ENCODE data around the gene PPP2R2D.
A peak's percentile ranks its signal among the peaks of the same experiment; 100 is the strongest.
"Not testable (repeated sequence)": the region's sequence is repeated elsewhere in the genome, so short reads cannot be mapped to it uniquely, and the experiment has no call there.

The PPP2R2D gene

GRCh38 chr10:131930150-131930549, 29.3 kb downstream of the PPP2R2D start:
- DNase-seq: no peak

DNA sequence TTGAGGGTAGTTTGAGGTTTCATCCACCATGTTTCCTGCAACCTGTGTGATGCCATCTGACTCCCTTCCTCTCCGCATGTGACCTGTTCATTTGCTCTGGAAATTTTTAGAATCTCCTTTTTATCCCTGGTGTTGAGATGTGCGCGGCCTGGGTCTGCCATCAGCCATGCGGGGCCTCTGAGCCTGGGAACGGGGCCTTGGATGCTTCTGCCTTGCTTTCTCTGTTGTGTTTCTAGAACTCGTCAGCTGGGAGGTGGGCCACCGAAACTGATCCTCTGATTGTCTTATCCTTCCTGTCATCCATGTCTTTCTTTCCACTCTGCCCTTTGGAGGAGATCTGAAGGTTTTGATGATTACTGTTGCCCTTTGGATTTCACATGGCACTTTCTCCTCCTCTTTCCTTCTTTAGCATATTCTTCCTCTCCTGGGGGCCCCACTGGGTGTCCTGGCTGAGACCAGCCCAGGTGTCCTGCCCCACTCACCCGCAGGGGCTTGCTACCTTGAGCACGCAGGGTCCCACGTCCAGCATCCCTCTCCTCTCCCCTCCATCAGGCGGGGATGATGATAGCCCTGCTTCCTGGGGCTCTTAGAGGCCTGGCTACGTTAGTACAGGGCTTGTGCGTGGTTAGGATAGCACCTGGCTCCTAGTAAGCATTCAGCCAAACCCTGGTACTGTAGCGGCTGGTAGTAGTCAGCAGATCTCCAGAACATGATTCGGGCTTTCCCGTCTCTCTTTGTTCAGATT, 29.9 kb downstream of the PPP2R2D start:
- DNase-seq: no peak

- no peak for DNase-seq
Measured at GRCh38 chr10:131931981-131932380, 31.2 kb downstream of the PPP2R2D start.

DNA sequence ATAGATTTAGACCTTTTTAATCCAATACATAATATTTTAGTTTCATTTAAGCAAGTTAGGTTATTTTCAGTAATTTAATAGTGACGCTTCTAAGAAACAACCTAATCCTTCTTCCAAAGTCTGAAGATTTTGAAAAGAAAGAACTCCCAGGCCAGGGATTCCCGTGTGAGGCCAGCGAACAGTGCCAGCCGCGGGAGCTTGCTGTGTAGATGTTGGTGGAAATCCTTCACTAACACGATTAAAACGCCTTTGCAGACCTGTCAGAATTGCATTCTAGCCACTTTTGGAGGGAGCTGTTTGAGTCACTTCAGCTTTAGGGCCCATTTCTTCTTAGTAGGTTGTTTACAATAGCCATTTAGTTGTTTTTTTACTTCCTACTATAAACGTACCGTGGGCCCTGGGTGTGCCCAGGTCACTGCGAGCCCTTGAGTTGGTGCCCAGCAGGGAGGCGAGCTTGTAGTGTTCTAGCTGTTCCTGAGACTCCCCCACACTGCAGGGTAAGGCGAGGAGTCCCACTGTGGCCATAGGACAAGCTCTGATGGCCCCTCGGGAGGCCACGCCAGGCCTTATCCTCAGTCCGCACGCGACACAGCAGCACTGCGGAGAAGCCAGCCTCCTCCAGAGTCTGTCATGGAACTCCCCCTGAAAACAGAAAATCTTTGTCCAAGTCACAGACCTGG, 32.3 kb downstream of the PPP2R2D start:
- DNase-seq: no peak

- no peak for DNase-seq
Measured at GRCh38 chr10:131933696-131934086, 32.9 kb downstream of the PPP2R2D start.

- no peak for DNase-seq
Measured at GRCh38 chr10:131934769-131935168, 34.0 kb downstream of the PPP2R2D start.

- no peak for DNase-seq
Measured at GRCh38 chr10:131935260-131935659, 34.5 kb downstream of the PPP2R2D start.

GRCh38 chr10:131936294-131936693, 35.5 kb downstream of the PPP2R2D start:
- DNase-seq: no peak

DNA sequence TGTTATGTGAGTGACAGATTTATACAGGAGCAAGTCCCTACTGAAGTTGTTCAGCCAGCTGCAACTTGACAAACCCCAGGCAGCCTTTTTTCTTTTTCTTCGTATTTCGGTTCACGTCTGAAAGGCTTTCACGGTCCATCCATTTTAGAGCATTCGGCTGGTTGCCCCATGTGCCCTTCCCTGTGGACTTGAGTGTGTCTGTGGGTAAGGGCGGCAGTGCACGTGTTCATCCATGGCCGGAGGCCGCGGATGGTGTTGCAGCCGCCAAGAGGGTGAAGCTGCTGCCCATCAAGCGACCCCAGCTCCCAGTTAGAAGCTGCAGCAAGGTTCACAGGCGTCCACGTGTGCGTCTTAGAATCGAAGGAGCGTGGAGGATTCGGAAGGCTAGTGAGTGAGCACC, 35.9 kb downstream of the PPP2R2D start:
- DNase-seq: no peak

DNA sequence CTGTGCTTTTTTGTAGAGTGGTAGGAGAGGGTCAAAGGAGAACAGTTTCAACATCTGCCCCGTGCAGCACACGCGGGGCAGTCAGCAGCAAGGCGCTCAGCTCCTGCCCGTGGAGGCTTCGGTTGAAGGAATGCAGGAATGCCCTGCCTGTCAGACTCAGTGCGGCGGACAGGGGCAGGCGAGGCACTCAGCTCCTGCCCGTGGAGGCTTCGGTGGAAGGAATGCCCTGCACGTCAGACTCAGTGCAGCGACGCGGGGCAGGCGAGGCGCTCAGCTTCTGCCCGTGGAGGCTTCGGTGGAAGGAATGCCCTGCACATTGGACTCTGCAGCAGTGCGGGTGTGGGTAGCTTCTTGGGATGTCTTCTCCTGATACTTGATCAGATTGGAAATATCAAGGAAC, 37.0 kb downstream of the PPP2R2D start:
- DNase-seq: no peak

GRCh38 chr10:131938681-131939080, 37.9 kb downstream of the PPP2R2D start:
- no peak for DNase-seq

DNA sequence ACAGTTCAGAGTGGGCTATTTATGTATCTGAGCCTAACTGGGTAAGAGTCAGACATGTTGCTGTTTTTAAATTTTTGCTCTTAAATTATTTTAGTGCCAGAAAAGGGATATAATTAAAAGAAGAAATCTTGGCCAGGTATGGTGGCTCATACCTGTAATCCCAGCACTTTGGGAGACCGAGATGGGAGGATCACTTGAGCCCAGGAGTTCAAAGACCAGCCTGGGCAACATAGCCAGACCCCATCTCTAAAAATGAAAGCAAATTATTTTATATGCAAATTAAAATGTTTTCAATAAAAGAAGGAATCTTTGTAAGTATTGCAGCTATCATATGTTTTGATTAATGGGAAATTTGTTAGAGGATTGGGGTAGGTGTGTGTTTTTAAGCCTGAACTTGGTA, 41.6 kb downstream of the PPP2R2D start:
- no peak for DNase-seq

GRCh38 chr10:131943021-131943814, 42.4 kb downstream of the PPP2R2D start:
- peak; percentile 9 for DNase-seq

DNA sequence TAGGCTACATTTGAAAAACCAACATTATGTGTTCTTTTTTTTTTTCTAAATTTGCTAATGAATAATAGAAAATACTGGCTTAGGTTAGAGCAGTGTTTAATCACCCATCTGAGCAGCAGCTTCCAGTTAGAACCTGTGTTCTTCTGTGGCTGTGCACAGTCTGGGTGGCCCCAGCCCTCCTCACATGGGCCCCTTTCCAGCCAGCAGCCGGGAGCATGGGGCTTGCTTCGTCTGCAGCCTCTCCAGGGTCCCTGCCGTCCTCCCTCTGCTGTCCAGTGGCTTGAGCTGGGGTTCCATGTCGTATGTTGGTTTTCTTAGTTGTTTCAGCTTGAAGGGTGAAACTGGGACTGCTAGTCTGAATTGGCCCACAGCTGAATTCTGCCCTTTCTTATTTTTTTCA, 43.6 kb downstream of the PPP2R2D start:
- no peak for DNase-seq

- no peak for DNase-seq
Measured at GRCh38 chr10:131944976-131945695, 44.3 kb downstream of the PPP2R2D start.

GRCh38 chr10:131946321-131946751, 45.5 kb downstream of the PPP2R2D start:
- no peak for DNase-seq

DNA sequence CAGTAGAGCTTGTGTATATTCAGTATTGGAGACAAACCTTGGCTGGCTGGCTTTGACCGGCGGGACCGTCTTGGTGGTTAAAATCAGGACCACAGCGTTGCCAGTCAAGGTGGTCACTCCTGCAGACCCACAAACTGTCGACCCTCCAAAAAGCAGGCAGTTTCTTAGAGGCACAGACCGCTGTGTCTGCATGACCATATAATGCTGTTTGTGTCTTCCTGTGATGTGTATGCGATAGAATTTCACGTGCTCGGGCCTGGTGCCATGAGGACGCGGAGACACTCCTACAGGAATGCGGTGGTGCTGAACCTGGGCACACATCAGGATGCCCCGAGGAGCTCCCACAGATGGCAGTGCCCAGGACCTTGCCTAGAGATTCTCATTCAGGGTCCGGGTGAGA, 46.1 kb downstream of the PPP2R2D start:
- no peak for DNase-seq

- DNase-seq: no peak
Measured at GRCh38 chr10:131947631-131948347, 47.0 kb downstream of the PPP2R2D start.

DNA sequence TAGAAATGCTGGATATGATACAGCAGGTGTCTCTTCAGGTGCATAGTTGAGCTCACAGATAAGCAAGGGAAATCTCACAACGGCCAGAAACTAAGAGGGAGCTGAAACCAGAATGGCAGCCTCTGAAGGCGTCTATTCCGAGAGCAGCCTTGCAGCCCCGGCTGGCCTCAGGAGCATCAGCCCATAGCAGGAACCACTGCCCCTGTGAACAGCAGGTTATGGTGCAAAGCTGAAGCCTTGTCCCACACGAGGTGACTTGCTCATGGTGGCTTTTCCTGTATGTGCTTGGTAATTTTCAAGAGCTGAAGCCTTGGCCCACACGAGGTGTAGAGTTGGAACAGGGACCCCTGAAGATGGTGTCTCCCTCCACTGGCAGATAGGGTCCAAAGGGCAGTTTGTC, 47.7 kb downstream of the PPP2R2D start:
- DNase-seq: no peak

DNA sequence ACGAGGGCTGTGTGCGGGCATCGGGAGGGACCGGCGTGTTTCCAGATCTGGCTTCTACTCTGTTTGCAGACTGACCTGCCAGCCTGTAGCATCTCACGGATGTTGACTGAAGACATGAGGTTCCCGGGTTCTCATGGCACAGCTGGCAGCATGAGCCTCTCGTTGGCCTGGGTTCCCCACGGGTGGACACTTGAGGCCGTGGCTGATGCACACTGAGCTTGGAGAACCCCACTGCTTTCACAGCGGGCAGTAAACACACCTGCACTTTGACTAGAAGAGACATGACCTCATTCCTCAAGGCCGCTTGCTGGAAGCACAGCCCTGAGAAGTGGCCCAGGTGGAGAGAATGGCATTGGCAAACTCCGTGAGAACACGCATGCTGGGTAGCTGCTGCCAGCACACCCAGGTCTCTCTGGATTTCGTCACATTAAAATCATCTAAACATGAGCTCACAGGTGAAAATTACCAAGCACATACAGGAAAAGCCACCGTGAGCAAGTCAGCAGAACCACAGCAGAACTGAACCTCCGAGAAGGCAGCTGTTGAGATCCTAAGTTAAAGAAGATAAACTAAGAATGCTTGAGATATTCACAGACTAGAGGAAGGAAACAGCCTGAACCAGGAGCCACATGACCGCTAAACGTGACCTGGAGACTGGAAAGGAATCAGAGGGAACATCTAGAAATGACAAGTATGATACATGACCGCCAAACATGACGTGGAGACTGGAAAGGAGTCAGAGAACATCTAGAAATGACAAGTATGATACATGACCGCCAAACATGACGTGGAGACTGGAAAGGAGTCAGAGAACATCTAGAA, 48.4 kb downstream of the PPP2R2D start:
- no peak for DNase-seq

DNA sequence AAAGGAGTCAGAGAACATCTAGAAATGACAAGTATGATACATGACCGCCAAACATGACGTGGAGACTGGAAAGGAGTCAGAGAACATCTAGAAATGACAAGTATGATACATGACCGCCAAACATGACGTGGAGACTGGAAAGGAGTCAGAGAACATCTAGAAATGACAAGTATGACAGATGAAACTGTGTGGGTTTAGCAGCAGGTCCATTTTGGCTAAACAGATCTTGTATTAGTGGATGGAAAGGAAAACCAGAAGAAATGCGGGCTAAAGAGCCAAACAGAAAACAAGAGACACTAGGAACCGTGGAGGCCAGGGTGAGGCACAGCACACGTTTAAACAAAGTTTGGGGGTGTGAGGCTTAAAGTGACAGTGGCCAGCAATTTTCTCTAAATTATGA, 49.1 kb downstream of the PPP2R2D start:
- not testable (repeated sequence) for DNase-seq

Measured in suppressor macrophage treated with lipopolysaccharide for 4 hours (primary cell).